HG03520 (cell line): Measurements from ENCODE around the gene TYMP.

Experiments used
- ATAC-seq: cut with Tn5 transposase; IDR thresholded peaks from one replicate; pipeline ENCODE4 v1.9.1; 2021; ENCODE audit warnings: mild to moderate bottlenecking, moderate library complexity; ENCODE audit not compliant: unreplicated experiment

Gene TYMP

DNA sequence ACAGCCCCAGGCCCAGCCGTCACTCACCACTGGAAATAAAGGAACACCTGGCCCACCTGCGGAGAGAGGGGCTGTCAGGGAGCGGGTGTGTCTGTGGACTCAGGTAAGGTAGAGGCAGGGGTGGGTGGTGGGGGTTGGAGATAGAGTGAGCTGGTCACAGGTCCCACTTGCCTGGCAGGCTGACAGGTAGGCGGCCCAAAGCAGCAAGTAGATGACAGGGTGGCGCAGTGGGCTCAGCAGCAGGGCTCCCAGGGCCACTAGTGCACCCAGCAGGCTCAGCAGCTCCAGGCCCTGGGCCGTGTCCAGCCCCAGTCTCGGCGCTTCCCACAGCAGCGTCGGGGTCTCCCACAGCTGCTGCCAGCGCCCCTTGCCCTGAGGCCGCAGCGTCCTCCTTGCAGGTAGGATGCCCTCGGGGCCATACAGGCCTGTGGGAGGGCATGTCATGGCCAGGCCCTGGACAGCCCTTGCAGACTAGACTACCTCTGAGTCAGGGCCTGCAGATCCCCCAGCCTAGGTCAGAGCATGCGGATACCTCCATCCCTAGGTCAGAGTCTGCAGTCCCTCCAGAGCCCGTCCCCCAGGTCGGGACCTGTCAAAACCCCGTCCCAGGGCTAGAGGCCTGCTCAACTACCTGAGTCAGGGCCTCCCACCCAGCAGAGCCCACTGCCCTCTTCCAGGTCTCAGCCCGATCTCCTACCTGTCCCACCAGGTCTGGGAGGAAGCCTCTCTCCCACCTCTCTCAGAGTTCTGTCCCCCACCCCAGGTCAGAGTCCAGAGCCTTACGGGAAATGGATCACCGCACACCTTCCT lies 23.0 kb downstream of the TYMP start:
- no peak for ATAC-seq

DNA sequence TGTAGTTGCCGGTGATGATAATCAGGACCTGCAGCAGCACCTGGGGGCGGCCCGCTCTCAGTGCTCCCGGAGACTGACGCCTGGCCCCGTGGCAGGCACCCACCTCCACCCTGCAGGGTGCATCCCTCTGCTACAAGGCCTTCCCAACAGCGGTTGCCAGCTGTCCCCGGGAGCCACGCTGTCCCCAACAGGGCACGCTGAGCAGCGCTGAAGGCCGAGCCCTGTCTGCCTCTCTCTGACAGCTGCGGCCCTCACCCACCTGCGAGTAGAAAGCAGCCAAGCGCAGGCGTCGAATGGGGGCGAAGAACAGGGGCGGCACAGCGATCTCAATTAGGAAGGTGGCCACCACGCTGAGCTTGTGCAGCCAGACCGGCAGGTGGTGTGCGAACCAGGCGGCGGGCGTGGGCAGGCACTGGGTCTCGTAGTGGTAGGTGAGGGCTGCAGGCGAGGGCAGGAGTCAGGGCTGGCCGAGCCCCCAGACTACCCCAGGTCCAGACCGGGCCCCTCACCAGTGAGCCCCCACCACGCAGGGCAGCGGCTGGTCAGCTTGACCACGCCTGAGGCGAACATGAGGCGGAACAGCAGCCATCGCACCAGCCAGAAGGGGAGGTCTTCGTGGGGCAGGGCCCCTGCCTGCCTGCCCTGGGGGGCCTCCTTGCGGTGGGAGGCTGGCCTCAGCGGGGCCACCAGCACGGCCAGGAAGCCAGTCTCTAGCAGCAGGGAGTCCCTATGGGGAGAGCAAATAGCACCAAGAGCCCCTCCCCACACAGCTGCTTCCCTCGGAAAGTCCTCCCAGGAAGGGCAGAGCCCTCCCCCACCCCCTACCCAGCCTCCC lies 23.8 kb downstream of the TYMP start:
- ATAC-seq: no peak

DNA sequence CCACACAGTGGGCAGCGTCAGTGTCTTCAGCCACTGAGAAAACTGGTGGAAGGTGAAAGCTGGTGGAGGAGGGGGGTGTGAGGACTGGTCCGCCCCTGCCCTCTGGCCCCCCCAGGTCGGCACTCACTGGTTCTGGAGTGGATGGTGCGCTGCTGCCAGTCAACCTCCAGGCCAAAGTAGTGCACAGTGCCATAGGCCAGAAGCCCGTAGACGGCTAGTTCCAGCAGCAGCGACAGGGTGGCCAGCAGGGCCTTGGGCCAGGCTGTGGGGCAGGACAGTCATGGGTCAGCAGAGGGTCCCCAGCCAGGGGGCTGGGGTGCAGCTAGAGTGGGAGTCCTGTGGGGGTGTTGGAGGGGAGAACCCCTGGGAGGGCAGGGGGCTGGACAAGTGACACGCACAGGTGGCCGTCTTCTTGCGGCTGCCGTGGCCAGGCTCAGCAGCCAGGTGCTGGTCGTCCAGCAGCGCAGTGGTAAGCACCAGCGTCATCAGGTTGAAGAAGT lies 24.5 kb downstream of the TYMP start:
- ATAC-seq: no peak

DNA sequence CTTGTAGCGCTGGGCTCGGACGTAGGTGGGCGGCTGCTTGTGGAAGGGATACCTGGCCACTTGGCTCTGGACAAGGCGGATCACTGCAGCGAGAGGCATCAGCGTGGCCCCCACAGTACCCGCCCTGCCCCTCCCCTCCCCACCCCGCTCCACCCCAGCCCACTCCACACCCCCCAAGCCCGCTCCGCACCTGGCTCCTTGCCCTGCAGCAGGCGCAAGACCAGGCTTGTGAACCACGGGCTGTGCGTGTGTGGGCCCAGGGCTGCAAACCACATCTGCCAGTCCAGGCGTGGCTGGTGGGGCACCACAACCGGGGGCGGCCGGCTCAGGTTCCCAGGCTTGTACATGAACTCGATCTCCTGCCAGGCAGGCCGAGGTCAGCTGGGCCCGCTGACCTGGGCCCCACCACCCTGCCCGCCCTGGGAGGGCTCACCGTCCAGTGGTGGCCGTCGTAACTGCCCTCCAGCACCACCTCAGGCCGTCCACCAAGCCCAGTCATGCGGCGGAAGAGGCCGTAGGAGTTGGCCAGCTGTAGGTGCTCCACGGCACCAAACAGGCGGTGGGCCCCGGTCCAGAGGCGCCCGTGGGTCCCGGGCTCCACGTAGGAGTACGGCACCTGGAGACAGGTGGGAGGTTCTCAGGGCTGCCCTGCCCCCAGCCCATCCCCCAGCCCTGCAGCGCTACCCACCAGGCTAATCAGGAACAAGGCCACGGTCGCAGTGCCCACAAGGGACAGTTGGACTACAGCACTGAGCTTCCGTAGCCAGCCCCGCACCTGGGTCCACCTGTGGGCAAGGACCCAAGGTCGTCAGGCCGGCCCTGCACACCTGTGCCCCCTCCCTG lies 25.2 kb downstream of the TYMP start:
- no peak for ATAC-seq

DNA sequence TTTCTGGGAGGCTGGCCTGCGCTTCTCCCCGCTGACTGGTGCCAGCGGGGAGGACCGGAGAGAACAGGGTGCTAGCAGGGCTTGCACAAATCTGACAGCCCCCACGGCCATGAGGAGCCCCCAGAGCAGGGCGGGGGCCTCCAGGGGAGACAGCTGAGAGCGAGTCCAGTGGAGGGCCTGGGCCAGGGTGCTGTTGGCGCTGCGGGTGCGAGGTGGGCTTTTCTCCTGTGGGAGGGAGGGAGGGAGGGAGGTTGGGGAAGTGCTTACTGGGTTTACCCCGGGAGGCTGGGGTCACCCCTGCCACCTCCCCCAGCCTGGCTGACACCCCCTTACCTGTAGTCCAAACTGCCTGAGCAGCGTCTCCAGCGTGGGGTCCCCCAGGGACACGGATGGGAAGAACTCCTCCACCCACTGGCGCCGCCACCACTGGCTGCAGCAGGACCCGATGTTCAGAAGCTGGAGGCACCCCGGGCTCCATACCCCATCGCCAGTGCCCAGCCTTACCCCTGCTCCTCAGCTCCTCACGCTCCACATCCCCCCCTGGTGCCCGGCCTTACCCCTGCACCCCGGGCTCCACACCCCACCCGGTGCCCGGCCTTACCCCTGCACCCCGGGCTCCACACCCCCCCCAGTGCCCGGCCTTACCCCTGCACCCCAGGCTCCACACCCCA lies 26.2 kb downstream of the TYMP start:
- ATAC-seq: no peak

DNA sequence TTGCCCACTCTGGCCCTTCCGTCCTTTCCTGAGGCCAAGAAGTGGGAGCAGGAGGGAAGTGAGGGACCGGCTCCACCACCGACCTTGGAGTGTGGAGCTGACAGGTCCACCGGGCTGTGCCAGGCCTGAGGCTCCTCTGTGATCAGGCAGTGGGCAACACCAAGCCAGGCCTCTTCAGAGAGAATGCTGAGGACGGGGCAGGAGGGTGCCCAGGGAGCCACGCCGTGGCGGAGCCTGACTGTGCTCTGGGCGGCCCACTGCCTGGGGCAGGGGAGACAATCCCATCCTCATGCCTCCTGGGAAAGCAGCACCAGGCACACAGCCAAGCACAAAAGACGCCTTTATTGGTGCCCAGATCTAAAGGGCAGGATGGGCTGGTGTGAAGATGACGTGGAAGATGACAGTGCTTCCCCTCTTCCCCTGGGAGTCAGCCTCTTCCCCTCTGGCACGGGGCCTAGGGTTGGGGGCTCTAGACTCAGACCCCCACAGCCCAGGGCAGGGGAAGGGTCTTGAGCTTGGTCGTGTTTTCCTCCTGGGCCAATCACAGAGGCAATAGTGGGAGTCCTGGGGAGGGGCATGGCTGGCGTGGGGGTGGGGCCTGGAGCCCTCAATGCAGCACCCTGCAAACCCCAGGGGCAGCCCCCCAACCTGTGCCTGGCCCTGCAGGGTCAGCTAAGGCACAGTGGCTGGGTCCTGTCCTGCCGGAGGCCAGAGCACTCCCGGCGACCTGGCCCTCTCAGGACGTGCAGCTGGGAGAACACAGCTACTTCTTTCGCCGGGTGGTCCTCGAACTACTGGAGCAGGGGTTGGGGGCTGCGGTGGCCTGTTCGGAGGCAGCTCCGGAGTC lies 27.0 kb downstream of the TYMP start:
- ATAC-seq: no peak

DNA sequence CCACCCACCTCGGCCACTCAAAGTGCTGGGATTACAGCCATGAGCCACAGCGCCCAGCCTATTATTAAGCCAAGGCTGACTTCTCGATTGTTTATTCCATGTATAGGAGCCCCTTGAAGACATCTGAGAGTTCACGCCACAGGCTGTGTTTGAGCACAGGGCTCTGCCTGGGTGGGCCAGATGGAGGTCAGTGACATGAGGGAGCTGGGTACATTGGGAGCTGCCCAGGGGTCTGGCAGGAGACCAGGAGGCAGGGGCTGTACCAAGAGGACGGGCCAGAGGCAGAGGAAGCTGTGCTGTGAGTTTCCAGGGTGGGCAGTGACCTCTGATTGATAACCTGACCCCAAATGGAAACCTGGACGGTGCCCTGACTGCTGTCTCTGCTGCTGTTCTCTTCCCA lies 27.7 kb downstream of the TYMP start:
- ATAC-seq: no peak

DNA sequence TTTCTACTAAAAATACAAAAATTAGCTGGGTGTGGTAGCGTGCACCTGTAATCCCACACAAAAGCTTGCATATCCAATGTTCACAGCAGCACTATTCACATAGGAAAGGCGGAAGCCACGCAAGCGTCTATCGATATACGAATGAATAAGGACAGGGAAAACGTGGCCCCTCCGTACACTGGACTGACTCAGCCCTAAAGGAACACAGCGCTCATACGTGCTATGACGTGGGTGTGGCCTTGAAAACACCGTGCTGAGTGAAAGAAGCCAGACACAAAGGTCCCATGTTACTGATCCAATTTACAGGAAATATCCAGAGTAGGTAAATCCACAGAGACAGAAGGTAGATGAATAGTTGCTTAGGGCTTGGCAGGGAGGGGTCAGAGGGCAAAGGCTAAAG lies 29.4 kb downstream of the TYMP start:
- ATAC-seq: no peak

DNA sequence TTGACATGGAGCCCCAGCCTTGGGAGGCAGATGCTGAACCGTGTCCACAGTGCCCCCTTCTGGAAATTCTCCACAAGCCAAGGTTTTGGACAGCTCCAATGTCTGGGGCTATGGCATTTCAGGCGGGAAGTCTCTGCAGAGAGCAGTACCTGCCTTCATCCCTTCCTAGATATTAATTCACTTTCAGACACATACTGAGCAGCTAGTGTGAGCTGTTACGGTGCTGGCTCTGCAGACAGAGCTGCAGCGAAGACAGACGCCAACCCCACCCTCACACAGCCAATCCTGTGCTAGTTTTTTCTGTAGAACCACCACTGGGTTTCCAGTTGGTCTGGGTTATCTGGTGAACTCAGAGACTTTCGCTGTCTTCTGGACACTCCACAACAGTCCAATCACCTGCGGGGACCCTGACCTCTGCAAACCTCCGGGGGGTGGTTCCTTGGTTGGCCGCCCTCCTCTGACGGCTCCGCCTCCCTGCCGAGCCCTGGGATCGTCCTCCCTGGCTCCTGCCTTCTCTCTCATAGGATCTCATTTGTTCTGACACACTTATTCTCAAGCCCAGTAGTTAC lies 31.4 kb downstream of the TYMP start:
- no peak for ATAC-seq

DNA sequence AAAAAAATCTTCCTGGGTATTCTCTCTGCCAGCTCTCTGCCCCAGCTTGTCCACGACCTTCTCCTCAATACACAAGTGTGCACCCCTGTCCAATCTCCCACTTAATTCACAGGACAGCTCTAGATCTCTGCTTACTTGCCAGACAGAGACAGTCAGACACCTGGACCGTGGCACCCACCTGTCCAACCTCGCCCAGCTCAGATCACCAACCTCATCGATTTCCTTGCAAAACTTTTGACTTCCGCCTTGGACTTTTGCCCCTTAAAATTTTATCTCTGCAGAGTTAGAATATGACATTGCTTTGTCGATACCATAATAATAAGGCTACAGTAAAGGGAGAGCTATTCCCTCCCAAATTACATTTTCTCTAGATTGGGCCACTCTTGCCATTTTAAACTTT lies 32.7 kb downstream of the TYMP start:
- no peak for ATAC-seq

DNA sequence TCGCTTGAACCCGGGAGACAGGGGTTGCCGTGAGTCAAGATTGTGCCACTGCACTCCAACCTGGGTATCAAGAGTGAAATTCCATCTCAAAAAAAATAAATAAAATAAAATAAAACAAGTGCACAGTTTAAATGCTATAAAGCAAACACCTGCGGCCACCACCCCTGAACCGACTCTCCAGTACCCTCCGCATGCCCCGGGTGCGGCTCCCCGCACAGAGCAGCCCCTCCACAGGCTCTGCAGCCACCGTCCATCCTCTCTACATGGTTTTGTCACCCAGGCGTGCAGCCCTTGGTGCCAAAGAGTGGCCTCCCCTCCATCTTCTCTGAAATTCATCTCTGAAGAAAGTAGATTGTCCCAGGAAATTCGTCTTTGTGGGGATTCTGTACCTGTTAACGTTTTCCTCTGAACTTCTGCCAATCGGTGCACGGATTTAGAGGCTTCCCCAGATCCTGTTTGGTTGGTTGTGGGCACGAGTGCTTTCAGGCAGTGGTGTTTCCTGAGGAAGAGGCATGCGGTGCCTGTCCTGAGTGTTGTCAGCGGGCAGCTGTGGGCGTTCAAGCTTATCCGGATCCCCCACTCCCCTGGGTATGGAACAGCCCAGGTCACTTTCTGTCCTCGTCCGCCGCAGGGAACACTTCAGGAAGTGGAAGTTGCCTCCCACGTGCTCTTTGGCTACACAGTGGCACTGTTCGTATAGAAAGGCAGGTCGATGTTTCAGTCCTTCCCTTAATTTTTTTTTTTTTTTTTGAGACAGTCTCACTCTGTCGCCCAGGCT lies 39.1 kb downstream of the TYMP start:
- ATAC-seq: no peak

DNA sequence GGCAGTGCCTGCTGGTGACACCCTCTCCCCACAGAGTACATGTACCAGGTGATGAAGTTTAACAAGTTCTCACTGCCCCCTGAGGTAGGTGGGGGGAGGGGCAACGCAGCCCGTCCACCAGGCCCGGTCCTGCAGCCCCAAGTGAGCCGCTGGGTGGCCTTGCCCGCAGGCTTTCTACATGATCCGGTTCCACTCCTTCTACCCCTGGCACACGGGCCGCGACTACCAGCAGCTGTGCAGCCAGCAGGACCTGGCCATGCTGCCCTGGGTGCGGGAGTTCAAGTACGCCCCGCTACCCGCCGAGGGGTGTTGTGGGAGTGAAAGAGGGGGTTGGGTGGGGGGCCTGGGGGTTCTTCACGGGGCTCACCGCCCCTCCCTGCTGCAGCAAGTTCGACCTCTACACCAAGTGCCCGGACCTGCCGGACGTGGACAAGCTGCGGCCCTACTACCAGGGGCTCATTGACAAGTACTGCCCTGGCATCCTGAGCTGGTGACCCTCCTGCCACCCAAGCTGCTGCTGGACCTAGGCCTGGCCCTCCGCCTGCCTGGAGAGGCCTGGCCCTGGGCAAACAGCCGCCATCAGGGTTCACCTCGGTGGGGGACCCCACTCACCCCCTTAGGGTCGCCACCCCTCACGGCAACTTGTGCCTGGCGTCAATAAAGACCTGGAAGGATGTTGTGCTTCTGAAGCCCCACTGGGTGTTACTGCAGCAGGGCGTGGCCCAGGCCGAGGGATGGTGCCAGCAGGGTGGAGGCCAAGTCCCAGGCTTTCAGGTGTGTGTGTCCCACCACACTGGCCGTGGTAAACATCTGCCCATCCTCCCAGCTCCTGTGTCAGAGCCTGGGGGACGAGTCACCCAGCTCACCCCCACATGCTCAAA lies 40.2 kb downstream of the TYMP start:
- ATAC-seq: no peak

DNA sequence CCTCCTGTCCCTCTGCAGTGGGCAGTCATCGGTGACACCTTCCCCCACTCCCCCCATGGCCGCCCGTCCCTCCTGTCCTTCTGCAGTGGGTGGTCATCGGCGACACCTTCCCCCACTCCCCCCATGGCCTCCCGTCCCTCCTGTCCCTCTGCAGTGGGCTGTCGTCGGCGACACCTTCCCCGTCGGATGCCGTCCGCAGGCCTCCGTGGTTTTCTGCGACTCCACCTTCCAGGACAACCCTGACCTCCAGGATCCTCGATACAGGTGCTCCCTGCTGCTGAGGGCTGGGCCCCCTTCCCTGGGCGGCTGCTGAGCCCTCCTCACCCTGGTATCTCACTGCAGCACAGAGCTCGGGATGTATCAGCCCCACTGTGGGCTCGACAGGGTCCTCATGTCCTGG lies 40.9 kb downstream of the TYMP start:
- ATAC-seq: no peak

DNA sequence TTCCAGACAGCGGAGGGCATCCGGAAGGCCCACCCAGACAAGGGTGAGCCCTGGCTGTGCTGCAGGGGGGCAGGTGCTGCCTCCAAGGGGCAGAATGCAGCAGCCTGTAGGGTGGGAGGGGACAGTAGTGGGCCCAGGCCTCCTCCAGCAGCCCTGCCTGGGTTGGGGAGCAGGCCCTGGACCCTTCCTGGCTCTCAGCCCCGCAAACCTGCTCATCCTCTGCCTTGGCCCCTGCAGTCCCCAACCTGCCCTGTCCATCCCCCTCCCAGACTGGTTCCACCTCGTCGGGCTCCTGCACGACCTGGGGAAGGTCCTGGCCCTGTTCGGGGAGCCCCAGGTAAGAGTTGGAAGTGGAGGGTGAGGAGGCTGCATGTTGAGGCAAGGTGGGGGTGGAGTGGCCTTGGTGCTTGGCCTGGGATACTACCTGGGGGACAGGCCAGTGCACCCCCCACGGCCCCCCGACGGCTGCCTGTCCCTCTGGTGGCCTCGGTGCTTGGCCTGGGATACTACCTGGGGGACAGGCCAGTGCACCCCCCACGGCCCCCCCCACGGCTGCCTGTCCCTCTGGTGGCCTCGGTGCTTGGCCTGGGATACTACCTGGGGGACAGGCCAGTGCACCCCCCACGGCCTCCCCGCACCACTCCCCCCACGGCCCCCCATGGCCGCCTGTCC lies 41.7 kb downstream of the TYMP start:
- ATAC-seq: no peak

DNA sequence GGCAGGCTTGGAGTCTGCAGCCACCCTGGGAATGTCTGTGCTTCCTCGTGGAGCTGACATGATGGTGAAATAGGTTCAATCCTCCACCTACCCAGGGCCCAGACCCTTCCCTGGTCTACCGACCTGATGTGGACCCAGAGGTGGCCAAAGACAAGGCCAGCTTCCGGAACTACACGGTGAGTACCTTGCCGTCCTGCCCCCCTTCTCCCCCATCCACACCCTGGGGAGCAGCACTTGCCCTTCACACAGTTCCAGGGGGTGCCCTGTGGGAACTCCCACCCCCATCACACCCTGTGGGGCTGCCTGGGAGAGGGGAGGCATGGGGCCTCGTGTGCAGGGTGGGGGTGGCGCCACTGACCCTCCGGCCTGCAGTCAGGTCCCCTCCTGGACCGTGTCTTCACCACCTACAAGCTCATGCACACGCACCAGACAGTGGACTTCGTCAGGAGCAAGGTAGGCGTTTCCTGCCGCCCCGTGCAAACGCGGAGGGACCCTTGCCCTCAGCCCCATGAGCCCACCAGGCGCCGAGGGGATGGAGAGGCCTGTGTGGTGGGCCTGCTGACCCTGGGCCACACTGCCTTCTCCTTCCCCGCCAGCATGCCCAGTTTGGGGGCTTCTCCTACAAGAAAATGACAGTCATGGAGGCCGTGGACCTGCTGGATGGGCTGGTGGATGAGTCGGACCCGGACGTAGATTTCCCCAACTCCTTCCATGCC lies 42.4 kb downstream of the TYMP start:
- ATAC-seq: no peak

DNA sequence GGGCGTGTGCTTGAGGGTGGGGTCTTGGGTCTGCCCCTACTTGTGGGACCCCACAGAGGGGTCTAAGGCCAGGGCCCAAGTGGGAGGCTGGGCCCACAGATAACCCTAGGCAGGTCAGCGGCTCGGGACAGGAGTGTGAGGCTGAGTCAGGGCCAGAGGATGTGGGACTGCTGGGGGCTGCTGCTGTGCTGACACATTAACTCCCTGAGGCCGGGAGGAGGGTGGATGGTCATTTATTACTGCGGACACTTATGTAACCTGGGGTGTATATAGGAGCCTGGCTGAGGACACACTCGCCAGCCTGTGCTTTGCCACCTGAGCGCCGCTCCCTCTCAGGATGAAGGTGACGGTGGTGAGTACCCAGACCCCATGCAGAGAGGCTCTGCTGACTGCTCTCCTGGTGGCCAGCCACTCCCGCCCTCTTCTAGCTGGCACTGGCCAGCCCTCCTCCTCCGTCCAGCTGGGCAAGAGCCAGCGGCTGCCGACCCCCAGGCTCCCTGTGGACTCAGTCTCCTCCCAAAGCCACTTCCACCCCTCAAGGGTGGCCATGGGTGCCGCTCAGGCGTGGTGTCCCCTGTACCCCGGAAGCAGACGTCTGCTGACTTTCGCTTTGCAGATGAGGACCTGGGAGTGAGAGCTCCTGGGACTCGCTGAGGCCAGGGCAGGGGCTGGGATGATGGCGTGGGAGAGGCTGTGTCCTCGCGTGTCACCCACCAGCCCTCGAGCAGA lies 43.1 kb downstream of the TYMP start, which contains the start of gene MIOX:
Gene MIOX, plus strand, starts transcription at position 299 of the 729 bp plus-strand sequence. Its CDS starts 39 bp downstream, at position 338.
- ATAC-seq: no peak
